ENCODE measurements around the gene DAB2IP. TPM values are rescaled to one million over a fixed set of nuclear protein-coding genes. Genes with fewer than 3 reads are reported as not detected.

The DAB2IP gene
- polyA plus RNA-seq, 1 donor: 48.6 TPM

DNA sequence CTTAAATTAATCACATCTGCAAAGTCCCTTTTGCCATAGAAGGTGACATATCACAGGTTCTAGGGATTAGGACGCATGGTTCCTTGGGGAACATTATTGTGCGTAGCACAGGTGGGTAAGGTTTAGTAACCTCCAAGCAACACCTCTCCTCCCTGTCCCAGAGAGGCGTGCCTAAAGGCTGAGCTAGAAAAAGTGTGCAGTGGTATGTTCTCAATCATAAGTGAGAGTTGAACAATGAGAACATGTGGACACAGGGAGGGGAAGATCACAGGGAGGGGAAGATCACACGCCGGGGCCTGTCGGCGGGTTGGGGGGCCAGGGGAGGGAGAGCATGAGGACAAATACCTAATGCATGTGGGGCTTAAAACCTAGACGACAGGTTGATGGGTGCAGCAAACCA, 14.9 kb downstream of the DAB2IP start:
- no peak for DNase-seq

DNA sequence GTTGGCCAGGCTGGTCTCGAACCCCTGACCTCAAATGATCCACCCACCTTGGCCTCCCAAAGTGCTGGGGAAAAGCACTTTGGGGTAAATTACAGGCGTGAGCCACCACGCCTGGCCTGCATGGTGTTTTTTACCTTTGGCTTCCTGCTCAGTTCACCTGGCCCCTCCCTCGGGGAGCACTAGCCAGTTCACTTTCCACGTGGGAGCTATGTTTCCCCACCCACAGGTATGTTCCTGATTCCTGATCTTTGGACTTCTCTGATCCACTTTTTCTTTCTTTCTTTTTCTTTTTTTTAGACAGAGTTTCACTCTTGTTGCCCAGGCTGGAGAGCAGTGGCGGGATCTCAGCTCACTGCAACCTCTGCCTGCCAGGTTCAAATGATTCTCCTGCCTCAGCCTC, 15.8 kb downstream of the DAB2IP start:
- DNase-seq: no peak

DNA sequence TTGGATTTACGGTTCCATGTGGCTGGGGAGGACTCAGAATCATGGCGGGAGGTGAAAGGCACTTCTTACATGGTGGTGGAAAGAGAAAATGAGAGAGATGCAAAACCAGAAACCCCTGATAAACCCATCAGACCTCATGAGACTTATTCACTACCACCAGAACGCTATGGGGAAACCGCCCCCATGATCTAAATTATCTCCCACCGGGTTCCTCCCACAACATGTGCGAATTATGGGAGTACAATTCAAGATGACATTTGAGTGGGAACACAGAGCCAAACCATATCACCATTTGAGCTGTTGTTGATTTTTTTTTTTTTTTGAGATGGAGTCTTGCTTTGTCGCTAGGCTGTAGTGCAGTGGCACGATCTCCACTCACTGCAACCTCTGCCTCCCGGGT, 16.5 kb downstream of the DAB2IP start:
- no peak for DNase-seq

DNA sequence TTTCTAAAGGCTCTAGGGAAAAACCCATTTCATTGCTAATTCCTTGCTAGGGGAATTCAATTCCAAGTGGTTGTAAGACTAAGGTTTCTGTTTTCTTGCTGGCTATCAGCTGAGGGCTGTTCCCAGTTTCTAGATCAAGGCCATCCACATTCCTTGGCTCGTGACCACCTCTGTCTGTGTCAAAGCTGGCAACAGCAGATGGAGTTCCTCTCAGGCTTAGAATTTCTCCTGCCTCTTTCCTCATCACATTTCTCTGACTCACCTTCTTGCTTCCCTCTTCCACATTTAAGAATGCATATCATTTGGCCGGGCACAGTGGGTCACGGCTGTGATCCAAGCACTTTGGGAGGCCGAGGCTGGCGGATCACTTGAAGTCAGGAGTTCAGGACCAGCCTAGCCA, 19.0 kb downstream of the DAB2IP start:
- no peak for DNase-seq

GRCh38 chr9:121671612-121672155, 20.2 kb downstream of the DAB2IP start:
- DNase-seq: no peak

- no peak for DNase-seq
Measured at GRCh38 chr9:121672213-121672612, 20.8 kb downstream of the DAB2IP start.

- DNase-seq: no peak
Measured at GRCh38 chr9:121672986-121673385, 21.6 kb downstream of the DAB2IP start.

DNA sequence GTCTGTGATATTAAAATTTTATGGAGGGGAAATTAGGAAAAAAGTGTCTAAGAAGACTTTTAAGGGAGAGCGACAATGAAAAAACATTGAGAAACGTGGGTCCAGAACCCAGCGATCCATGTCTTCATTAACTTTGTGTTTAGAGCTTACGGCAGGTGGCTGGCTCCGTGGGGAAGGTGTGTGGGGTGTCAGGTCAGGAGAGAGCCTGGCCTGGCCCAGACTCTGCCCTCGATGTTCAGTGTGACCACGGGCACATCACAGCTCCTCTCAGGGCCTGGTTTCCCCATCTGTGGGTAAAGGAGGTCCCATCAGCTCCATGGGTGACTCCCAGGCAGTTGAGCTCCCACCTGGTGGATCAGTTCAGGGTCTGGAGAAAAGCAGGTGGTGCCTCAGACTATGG, 22.1 kb downstream of the DAB2IP start:
- no peak for DNase-seq

- DNase-seq: no peak
Measured at GRCh38 chr9:121674017-121674416, 22.6 kb downstream of the DAB2IP start.

DNA sequence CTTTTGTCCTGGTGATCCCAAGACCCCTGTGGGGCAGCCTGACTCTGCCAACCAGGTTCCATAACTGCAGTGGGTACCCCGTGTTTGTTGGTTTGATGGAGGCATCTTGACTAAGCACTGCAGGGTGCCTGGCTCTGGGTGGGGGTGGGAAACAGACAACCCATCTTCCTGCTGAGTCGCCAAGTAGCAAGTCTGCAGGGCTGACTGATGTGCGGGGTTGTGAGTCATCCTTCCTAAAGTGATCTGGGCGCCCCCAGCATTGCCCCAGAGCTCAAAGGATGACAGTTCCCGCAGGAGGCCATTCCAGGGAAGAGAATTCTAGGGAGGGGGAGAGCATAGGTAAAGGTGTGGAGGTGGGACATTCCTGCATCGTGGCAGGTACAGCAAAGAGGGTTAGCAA, 23.5 kb downstream of the DAB2IP start:
- DNase-seq: no peak

- no peak for DNase-seq
Measured at GRCh38 chr9:121675381-121675780, 23.9 kb downstream of the DAB2IP start.

GRCh38 chr9:121675969-121676822, 24.8 kb downstream of the DAB2IP start:
- DNase-seq: no peak

- no peak for DNase-seq
Measured at GRCh38 chr9:121676926-121677325, 25.5 kb downstream of the DAB2IP start.

- no peak for DNase-seq
Measured at GRCh38 chr9:121678501-121679022, 27.1 kb downstream of the DAB2IP start.

DNA sequence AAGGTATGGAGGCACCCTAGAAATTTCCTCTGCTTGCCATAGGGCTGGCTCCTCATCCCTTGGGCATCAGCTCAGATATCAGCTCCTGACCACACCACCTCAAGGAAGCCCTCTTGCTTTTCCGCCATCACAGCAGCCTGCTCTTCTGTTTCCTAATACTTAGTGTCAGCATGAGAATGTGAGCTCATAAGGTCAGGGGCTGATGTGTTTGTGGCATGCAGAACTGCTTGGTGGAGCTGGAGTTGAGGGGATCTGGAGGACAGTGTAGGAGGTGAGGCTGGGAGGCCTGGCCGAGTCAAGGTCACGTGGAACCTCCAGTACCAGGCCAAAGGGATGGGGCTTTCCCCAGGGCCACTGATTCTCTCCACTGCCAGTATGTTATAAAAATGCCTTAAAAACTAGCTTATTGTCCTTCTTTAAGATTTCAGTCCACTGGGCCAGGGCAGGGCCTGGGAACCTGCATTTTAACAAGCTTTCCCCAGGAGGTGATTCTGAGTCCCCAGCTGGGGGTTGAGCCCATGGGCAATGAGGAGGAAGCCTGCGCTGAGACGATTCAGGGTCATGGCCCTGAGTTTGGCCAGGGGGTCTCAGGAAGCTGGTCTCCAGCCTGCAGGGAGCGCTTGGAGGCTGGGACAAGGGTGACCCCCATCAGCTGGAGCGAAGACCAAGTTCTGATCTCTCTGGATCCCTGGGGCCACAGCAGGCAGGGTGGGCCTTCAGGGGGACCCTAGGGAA, 28.6 kb downstream of the DAB2IP start:
- DNase-seq: no peak

GRCh38 chr9:121681404-121681803, 30.0 kb downstream of the DAB2IP start:
- no peak for DNase-seq

- no peak for DNase-seq
Measured at GRCh38 chr9:121682201-121682600, 30.8 kb downstream of the DAB2IP start.

DNA sequence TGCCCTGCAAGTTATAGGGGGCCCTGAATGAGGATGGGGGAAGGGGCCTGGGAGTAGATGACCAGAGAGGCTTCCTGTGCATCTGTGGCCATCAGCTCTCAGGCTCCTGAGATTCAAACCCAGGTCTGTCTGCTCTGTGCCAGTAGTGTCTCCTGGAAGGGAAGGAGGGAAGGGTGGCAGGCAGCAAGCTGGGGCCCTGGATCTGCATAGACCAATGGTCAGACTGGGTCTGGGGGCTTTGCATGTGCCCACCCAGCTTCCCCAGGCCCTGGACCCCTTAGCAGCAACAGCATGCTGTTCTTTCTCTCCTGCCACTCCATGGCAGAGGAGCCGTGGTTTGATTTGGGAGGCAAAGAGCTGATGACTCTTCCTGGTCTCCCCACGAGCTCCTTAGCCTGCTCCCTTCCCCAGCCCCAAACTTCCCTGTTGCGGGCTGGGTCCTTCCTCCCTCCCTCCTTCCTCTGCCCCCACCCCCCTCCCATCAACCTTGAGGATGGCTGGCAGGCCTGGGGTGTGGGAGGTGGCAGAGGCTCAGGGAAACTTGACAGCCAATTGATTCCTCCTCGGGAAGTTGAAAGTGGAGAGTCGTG, 31.6 kb downstream of the DAB2IP start:
- DNase-seq: no peak

DNA sequence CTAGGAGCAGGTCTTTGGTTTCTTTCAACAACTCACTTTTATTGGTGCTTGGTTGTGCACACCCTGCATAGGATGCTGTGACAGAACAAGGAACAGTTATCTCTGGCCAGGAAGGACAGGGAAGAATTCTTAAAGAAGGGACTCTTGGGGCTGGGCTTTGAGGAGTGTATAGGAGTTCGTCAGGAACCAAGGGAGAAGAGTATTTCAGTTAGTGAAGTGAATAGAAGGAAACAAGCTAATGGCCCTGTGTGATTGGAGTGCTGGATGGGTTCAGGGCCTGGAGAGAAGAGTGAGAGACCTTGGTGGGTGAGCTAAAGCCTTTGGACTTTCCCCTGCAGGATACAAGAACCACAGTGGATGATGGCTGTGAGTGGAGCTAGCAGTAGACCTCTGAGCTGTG, 32.2 kb downstream of the DAB2IP start:
- no peak for DNase-seq

DNA sequence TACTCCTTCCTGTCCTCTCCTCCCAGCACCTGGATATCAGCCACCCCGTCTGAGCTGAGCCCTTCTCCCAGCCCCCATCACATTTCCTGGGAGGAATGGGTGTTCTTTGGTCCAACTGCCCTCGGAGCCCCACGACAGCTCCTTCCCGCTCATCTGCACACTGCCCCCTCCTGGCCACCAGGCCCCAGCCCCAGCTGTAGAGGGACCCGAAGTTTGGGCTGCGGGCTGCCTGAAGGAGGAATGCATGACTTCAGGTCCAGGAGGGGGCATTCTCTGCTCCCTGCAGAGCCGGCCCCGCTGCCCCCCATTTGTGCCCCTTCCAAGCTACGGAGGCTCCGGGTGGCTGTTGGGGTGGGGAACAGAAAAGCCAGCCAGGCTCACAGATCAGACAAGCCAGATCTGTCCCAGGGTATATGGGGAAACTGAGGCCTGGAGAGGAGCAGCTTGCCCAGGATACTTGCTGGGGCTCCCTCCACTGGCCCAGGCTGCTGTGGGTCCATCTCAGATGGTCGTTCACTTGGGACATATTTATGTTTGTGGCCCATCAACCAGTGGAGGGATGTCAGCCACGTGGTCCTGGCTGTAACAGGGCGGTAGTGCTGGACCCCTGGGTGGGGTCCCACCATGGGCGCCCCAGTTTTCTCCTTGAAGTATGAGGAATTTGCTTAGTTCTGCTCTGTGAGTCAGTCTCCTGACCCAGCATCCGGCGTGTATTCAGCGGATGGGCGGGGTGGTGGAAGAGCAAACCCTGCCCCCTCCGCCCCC, 33.1 kb downstream of the DAB2IP start:
- DNase-seq: no peak

DNA sequence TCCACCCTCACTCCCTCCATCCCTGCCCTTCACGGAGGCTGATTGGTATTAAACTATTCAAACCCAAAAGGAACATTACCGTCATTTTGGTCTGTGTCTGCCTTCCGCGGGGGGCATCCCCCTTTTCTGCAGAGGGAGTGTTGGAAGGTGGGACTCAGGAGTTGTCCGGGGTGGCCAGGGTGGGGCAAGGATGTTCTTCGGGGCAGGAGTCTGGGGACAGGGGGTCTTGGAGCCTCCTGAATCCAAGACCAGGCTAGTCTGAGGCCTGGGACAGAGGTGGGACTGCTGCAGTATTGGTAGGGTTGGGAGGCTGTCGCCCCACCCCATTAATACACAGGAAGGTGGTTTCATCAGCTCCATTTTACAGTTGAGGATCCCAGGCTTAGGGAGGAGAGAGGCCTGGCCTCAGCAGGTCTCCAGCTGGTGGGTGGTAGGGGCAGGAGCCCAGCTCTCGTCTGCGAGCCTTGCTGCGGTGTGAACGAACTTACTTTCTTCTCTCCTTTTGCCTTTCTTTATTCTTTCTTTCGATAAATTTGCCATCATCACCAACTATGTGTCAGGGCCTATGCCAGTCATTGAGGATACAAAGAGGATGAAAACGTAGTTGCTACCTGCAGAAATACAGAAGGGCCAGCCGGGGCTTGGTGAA, 33.8 kb downstream of the DAB2IP start:
- no peak for DNase-seq
